Germinal center (tissue), 1 donor: Measurements from ENCODE around the gene ARHGEF28.

Experiments used
- DNase-seq: peaks from one replicate; pipeline ENCODE4 v3.0.0; 2012; ENCODE audit warnings: mixed read lengths, low spot score

Gene ARHGEF28

DNA sequence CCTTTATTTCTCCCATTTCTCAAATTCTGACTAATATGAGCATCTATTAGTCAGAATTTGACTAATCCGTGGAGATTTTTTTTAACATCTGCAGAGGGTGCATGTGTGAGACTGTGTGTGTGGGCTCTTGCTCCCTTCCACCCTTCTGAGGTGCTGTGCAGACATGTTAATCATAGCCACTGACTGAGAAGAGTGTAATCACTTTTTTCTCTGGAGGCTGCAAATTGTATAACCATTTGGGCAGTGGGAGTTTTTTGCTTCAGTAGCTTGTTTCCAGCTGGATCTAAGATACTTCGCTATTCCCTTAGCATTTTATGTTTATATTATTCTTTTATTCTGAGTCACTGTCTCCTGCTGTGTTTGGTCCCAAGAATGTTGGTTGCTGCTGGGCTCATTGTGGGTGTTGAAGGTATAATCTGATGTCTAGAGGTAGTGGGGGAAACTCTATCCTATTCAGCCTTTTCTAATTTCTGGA, 66.2 kb downstream of the ARHGEF28 start:
- no peak for DNase-seq

DNA sequence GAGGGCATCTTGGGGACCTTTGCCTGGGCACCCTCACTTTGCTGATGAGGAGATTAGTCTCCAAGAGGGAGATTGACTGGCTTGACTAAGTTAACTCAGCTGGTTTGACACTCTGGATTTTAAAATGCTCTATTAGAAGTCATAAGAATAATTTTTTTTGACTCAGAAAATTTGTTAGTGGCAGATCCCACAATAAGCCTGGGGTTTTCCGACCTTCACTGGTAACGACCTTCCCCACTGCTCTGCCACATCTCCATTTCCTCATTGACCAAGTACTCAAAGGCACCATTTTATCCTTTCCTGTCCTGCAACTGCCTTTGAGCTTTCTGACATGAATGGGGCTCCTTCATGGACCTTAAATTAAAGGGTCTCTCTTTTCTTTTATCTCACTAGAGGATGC, 67.0 kb downstream of the ARHGEF28 start:
- no peak for DNase-seq

DNA sequence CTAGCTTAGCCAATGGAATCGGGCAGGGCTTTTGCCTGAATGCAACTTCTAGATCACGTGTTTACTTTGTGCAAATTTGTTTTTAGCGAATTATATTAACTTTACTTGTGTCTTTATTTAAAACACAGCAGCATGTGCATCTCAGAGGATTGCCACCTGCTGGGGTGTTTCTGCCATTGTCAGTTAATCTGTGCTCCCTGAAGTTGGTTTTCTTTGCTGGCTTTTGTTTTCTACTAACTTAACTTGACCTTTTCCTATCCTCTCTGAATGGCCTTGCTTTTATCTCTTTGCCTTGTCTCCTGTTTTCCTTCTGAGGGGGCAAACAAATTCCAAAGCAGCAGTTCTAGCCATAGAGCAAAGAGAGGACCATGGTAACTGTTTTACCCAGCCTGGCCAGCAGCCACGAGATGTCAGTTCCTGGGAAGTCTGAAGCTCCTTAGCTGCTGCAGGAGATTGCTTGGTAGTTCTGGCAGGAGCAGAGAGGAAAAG, 67.6 kb downstream of the ARHGEF28 start:
- DNase-seq = no peak

DNA sequence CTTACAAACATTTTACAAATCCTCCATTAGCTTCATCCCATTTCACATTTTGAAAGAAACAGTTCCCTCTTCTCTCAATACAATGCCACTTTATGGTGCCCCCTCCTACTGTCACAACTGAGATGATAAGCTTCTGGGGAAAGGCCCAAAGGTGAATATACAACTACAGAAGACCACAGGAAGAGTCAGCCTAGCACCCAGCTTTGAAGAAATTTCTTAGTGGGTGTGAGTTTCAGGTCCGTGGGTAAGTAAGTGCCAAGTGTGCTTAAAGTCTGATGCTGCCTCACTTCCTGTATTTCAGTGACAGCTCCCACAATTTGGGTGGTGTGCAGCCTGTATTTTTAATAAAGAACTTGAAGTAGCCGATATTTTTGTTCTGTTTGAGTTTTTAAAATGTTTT, 68.1 kb downstream of the ARHGEF28 start:
- no peak for DNase-seq

DNA sequence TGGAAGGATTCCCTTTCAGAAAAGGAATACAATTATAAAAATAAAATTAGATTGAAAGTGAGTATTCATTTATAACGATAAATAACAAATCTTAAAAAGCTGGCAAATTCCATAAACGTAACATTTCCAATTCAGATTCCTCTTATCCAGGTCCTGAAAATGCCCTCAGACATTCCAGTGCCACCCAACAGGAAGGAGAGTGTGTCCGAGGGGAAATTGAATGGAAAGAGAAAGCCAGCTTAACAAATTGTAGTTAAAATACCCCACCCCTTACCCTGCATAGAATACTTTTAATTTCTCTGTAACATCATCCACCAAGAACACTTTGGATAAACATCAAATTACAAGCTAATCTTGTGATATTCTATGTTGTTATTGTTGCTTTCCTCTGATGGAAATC, 72.0 kb downstream of the ARHGEF28 start:
- no peak for DNase-seq

DNA sequence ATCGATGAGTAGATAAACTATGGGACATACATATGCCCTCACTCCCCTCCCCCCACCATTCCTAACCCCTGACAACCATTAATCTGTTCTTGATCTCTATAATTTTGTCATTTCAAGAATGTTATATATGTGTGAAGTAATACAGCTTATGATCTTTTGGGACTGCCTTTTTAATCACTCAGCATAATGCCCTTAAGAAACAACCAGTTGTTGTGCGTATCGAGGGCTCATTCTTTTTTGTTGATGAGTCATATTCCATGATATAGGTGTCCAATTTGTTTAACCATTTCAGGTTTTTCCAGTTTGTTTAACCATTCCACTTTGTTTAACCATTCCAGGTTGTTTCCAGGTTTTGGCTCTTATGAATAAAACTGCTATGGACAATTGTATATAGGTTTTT, 75.6 kb downstream of the ARHGEF28 start:
- no peak for DNase-seq

DNA sequence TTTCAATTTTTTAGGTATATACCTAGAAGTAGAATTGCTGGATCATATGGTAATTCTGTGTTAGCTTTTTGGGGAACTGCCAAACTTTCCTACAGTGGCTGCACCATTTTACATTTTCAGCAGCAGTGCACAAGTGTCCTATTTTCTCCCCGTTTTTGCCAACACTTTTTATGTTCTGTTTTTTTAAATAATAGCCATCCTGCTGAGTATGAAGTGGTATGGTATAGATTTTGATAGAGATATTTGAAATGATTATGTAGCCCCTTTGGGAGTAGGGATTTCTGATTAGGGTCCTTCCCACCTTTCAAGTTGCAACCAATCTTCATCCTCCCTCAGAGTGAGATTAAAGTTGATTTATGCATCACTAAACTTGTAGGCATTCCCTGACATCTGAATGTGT, 76.5 kb downstream of the ARHGEF28 start:
- DNase-seq = no peak

DNA sequence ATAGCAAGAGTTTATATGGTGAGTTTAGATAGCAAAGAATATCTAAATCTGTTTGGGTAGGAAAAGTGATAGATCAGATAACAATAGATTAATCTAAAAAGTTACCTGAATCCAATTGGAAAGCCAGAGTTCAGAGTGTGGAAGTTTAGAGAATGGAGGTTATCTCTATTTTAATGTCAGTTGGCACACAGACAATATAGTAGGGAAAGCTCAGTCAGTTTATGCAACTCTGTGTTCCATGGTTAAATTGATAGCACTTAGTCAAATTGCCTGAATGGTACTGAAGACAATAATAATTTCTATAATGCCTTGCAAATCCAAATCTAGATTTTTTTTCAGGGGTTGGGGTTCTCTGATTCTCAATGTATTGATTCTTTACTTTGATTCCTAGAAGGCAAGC, 77.0 kb downstream of the ARHGEF28 start:
- no peak for DNase-seq

DNA sequence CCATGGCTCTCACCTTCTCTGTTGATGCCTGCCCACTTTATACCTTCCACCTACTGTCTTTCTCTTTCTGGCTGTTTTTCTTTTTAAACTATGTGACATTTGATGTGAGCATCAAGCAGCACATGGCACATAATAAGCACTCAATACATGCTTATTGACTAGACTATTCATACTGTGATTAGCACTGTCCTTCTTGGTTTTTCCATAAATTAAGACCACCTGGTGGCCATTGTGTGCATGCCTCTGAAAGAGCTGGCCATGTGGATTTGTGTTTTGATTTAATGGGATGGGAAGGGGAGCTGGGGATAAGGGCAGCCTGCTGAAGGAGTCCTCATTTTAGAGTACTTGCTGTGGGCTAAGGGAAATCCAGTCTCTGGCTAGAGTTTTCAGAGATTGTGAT, 79.4 kb downstream of the ARHGEF28 start:
- DNase-seq = no peak

DNA sequence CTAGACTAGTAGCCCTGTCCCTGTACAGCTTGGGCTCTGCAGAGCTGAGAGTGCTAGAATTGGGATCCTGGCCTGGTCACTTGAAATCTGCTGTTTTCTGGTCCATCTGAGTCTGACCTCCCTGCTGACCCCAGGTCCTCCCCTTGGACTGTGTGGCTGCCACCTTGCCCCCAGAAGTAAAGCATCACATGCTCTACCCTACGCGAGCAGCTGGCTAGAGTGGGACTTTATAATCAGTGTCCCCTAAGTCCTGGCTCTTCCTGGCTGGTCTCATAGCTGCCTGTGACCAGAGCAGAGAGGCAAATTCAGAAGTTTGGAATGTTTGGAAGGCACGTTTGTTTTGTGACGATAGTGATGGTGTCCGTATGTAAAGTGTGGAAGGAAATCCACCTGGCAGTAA, 81.0 kb downstream of the ARHGEF28 start:
- no peak for DNase-seq

DNA sequence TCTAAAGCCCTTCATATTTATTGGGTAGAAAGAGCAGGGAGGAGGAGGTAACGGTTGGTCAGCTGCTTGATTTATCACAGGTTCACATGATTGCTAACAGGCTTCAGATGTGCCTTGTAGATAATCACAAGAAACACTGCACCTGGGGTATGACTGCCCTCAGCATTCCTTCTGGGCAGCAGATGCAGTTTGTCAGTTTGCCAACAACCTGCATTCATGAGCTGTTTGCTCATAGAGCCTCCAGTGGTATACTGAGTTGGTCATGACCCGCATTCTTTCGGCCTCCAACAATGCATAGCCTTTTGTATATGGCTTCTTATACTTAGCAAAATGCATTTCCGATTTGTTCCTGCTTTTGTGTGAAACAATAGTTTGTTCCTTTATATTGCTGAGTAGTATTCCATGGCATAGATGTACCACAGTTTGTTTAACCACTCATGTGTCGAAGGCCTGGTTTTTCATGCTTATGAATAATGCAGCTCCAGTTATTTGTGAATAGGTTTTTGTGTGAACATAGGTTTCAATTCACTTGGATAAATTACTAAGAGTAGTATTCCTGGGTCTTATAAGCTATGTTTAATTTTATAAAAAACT, 83.6 kb downstream of the ARHGEF28 start:
- DNase-seq = no peak

DNA sequence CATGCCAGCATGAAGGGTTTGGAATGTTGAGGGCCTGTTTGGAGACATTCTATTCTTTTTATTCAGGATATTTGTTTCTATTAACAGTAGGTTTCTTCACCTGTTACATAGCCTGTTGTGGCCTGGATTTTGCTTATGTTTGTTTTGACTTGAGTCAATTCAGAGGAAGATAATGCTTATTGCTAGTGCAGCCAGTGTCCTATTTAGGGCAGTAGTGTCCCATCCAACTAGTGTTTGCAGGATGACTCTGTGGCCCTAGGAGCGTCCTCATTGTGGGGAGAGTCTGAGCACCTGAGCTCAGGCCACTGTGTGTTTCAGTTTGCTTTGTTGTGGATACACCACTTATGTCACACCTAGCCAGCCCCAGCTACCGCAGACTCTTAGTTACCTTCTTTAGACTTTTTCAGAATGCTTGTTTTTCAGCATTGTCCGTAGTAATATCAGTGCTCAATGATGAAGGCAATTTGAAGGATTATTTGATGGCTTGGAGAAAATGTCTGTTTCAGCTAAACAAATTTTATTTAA, 90.3 kb downstream of the ARHGEF28 start:
- no peak for DNase-seq

DNA sequence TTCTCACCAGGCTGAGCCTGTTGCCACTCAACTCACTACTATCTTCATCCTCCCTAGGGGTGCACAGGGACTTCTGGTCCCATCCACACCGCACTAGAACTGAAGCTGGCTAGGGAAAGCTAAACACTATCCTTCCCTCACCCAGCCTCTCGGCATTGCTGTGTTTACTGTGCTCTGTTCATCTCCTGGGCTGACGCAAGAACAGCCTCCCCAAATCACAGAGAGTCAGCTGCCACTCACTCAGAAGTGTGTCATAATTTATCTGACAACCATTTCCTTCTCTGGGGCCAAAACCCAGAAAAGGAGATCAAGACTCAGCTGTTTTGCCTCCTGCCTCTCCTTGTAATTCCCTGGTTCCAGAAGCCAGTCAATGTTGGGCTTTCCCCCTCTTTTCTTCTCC, 92.8 kb downstream of the ARHGEF28 start:
- no peak for DNase-seq

DNA sequence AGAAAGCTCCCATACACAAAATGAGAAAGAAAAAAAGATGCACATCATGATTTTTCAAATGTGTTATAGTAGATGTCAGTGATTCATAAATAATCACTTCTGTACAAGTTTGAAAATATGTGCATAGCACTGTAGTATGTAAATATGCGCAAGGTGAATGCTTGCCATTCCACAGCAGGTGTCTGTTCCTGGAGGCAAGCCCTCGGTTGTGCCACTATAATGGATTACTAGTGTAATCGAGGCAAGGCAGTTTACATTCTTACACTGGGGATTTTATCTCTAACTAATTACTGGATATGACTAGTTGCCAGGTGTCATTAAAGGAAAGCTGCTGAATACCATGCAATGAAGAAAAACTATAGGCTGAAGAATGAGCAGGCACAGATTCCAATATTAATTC, 93.6 kb downstream of the ARHGEF28 start:
- no peak for DNase-seq

DNA sequence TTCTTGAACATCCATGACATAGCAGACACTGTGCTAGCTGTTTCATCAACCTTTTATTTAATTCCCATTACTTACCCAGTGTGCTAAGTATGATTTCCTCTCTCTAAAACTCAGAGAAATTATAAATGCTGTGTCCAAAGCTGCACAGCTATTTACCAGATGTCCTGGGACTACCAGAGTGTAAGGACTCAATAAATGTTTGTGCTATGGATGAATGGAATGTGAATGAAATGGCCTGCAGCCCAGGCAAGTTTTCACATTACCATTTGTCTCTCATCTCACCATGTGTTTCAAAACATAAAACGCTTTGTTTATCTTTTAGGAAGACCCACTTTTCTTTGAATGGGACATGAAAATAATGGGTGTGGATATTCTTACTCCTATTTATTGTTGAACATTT, 96.2 kb downstream of the ARHGEF28 start:
- DNase-seq = no peak

DNA sequence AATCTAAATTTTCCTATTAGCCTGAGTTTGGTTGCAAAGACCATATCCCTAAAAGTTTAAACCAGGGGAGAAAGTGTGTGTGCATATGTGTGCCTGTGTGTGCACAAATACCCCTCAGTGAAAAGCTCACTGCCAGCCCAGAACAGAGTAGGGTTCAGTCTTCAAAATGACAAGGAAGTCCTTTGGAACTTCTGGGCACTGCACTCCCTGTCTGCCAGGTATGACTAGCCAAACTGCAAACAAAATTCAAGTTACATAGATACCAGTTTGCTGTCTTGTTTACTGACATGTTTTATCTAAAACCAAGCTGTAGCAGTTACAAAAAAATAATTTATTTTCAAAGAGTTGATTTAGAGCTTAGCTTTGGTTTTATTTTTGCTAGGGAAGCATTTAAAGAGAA, 100.1 kb downstream of the ARHGEF28 start:
- DNase-seq = no peak

DNA sequence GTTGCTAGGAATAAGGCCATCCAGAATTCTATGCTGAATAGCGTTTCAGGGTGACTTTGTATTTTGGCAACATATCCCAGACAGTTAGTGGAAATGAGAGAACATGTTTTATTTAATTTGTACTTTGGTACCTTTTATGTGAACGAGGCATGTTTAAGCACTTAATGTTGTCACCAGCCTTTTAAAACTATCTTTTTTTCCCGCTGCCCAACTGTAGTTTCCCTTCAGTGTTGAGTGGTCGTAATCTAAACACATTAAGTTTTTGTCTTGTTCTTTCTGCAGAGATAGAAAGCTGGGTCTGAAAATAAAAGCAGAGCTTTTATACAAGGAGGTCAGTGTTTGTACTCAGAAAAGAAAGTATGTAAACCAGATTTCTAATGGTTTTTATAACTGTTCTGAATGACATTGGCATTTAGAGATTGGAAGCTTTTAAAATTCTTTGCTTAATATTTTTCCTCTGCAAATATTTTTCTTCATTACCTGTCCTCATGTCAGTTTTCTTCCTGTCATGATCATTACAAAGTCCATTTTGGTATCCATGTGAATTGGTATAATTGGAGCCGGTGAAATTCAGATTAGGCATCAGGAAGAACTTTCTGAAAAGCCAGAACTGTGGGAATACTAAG, 100.7 kb downstream of the ARHGEF28 start:
- no peak for DNase-seq

DNA sequence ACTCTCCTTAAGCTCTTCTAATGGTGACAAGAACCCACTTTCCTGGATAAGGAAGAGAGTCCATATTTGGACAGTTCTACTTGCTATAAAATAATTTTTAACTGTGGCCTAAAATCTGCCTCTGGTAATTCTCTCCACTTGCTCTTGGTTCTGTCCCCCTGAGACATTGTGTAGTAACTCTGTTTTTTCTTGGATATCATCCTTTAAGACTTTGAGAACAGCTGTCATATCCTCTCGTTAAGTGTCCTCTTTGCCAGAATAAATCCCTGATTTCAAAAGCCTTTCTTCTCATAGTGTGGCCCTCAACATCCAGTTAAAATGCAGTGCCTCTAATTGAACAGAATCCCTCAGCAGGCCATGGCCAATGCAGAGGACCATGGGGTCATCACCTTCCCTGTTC, 101.5 kb downstream of the ARHGEF28 start:
- DNase-seq = no peak

DNA sequence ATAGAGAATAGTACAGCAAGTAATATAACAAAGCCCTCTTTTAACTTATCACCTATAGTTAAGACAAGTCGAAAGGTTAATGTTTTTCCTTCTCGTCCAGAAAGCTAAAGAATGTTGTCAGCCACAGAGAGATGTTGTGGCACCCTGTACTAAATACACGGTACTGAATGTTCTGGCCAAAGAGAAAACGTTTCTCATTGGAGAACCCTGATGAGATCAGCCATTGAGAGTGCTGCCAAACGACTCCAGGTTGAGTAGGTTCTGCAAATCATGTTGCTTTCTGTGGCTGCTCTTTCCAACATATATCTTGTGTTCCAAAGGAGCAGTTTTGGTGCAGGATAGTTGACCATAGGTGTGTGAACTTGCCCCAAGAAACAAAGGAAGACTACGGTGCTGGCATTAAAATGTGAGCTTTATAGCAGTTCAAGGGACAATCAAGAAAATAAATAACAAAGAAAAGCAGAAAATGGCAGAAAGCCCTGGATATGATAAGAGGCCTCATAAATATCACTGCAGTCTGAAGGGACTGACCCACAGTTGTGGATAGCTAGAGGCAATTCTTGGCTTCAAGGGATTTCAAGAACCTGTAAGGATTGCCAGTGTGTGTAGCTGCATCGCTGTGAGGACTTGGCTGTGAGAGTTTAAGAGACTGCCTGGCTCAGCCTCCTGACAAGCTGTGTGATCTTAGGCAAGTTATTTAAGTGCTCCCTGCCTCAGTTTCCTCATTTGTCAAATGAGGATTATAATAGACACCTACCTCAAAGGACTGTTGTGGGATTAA, 102.7 kb downstream of the ARHGEF28 start:
- no peak for DNase-seq

DNA sequence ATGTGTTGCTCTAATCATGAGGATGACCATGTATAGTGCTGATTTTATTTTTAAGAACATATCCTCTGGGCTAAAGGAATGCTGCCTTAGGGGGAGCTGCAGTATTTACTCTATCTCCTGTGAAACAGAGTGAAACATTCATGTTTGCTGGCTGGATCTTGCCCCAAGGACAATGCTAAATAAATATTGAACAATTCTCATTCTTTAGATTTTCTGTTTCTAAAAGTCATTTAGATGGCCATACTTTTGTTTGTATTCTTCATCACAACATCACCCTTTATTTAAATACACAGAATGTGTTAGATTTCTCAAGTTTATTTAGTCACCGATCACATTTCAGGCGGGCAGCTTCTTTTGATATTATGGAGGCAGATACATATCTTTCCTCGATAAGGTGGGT, 103.3 kb downstream of the ARHGEF28 start:
- no peak for DNase-seq

DNA sequence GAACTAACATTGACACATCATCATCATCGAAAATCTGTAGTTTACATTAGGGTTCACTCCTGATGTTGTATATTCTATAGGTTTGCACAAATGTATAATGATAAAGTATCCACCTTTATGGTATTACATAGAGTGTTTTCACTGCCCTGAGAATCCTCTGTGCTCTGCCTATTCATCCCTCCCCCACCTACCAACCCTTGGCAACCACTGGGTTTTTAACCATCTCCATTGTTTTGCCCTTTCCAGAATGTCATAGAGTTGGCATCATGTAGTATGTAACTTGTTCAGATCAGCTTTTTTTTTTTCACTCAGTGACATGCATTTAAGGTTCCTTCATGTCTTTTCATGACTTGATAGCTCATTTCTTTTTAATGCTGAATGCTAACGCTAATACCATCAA, 106.0 kb downstream of the ARHGEF28 start:
- no peak for DNase-seq

DNA sequence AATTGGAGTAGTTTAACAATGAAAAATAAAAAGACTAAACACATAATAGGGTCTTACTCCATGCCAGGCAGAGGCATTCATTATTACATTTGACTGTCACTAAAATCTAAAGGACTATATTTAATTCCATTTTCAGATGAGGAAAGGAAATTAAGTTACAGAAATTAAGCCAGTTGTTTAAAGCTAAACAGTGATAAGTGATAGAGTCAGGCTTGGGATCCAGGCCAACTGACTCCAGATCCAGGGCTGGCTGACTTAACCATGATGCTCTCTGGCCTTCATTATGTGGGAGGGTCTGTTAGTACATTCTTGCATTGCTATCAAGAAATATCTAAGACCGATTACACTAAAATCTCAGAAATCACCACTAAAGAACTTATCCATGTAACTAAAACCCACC, 107.2 kb downstream of the ARHGEF28 start:
- DNase-seq = no peak
